Fibroblast of villous mesenchyme (primary cell): ENCODE measurements around the gene PPFIBP1. TPM values are rescaled to one million over a fixed set of nuclear protein-coding genes. Genes with fewer than 3 reads are reported as not detected.
A peak's percentile ranks its signal among the peaks of the same experiment; 100 is the strongest.
"Not testable (repeated sequence)": the region's sequence is repeated elsewhere in the genome, so short reads cannot be mapped to it uniquely, and the experiment has no call there.

Experiments
- DNase-seq: peaks from one replicate; pipeline ENCODE4 v3.0.0-alpha.2; 2010; ENCODE audit warnings: low read depth
- H3K4me3 ChIP-seq: 2 replicates; pipeline ENCODE4 v1.5.1; 2011; ENCODE audit warnings: low read depth, mild to moderate bottlenecking, low read length
- total RNA-seq: library from RNA; depleted of rRNA; stranded (reverse); fragments of >200 nt; gene quantifications from 2 replicates; pipeline ENCODE4 v1.2.3, GENCODE V29; 2012
- TF ChIP-seq, protein P1 (sequence below): IDR thresholded peaks from 2 replicates; pipeline ENCODE4 v1.5.1; 2012; ENCODE audit warnings: low read depth, mild to moderate bottlenecking, low read length; ENCODE audit not compliant: insufficient read depth

Gene PPFIBP1
- total RNA-seq, 1 donor = 69.1 TPM

GRCh38 chr12:27535318-27535717 is 11.3 kb downstream of the PPFIBP1 start:
- no peak overlapping the region for H3K4me3 ChIP-seq

GRCh38 chr12:27537855-27538675 is 14.1 kb downstream of the PPFIBP1 start:
- H3K4me3 ChIP-seq = no peak overlapping the region
- TF ChIP-seq, protein P1, sequence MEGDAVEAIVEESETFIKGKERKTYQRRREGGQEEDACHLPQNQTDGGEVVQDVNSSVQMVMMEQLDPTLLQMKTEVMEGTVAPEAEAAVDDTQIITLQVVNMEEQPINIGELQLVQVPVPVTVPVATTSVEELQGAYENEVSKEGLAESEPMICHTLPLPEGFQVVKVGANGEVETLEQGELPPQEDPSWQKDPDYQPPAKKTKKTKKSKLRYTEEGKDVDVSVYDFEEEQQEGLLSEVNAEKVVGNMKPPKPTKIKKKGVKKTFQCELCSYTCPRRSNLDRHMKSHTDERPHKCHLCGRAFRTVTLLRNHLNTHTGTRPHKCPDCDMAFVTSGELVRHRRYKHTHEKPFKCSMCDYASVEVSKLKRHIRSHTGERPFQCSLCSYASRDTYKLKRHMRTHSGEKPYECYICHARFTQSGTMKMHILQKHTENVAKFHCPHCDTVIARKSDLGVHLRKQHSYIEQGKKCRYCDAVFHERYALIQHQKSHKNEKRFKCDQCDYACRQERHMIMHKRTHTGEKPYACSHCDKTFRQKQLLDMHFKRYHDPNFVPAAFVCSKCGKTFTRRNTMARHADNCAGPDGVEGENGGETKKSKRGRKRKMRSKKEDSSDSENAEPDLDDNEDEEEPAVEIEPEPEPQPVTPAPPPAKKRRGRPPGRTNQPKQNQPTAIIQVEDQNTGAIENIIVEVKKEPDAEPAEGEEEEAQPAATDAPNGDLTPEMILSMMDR = no peak
- no peak for DNase-seq

More at GRCh38 chr12:27535318-27535717, 11.3 kb downstream of the PPFIBP1 start:
- TF ChIP-seq, protein P1 = no peak
- DNase-seq = no peak

DNA sequence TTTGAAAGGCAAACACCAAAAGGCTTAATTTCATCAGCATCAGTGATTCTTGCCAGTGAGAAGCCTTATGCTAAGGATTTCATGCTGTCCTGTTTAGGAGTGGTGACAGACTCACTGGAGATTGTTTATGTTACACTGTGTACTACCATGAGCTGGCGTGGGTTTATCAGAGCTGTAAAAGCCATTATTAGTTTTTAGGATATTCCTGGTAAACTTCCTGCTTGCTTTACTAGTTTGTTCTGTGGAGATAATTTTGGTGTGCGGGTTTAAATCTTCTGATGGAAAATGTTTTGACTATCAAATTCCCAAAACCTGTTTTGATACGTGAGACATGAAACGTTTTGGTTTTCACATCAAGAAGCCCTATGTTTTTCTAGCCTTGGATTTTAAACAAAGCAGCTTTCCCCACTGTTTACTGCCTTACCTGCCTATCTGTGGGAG is 15.2 kb downstream of the PPFIBP1 start:
- TF ChIP-seq, protein P1 = no peak
- no peak overlapping the region for H3K4me3 ChIP-seq
- DNase-seq = peak; percentile 95

- TF ChIP-seq, protein P1 = no peak
- no peak overlapping the region for H3K4me3 ChIP-seq
Observed at GRCh38 chr12:27541031-27541719, 17.2 kb downstream of the PPFIBP1 start.

DNA sequence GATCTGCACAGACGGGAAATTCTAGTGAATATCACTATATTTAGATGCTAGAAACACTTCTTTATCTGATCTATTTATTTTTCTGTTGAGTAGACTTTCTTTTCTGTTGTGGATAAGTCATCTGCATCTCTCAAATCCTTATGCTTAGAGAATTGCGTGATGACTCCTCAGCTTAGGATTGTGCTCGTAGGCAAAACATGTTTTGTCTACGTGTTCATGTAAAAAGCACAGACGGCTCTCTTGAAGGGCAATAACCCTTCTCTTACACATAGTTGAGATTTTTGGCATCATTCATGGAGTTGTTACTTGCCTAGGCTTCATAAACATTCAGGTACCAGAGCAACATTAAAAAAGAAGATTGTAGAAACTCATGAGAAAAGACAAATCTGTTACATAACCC is 18.6 kb downstream of the PPFIBP1 start:
- H3K4me3 ChIP-seq = no peak overlapping the region
- DNase-seq = peak; percentile 97
- TF ChIP-seq, protein P1 = no peak

More at GRCh38 chr12:27541031-27541719, 17.2 kb downstream of the PPFIBP1 start:
- no peak for DNase-seq

DNA sequence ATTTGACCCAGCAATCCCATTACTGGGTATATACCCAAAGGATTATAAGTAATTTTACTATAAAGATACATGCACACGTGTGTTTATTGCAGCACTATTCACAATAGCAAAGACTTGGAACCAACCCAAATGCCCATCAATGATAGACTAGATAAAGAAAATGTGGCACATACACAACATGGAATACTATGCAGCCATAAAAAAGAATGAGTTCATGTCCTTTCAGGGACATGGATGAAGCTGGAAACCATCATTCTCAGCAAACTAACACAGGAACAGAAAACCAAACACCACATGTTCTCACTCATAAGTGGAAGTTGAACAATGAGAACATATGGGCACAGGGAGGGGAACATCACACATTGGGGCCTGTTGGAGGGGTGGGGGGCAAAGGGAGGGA is 20.9 kb downstream of the PPFIBP1 start:
- H3K4me3 ChIP-seq = not testable (repeated sequence)

DNA sequence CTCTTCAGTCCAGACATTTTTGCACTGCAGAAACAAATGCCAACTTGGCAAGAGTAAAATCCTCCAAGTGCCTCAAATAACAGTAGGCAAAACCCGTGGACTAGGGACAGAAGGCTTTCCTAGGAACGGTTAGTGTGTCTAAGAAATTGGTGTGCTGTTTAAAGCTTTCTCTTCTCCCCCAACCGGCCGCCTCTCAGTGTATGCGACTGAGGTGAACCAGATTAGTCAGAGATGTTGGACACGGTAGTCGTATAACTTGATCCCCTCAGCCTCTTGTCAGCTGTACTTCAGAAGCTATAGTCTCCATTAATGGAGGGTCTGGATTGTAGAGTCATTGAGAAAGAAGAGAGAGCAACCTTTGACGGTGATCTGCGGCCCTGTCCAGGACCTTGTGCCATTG is 21.7 kb downstream of the PPFIBP1 start:
- no peak for DNase-seq
- TF ChIP-seq, protein P1 = no peak

More for the DNA sequence above, 20.9 kb downstream of the PPFIBP1 start:
- not testable (repeated sequence) for DNase-seq

More for the DNA sequence above, 21.7 kb downstream of the PPFIBP1 start:
- no peak overlapping the region for H3K4me3 ChIP-seq
